ENCODE results near the gene GRB7.
"Not testable (repeated sequence)": the region's sequence is repeated elsewhere in the genome, so short reads cannot be mapped to it uniquely, and the experiment has no call there.

GRB7 gene

GRCh38 chr17:39737760-39738567 is at the start of gene GRB7:
TSS of gene GRB7 (plus strand) at chr17:39737938. CDS start at chr17:39742302, 4,364 bp downstream.
- no peak for DNase-seq

- no peak for DNase-seq
These were observed 49.3 kb upstream of the GRB7 start for GRCh38 chr17:39688475-39688835.

GRCh38 chr17:39688945-39689344 is 48.8 kb upstream of the GRB7 start:
- DNase-seq = no peak

GRCh38 chr17:39694593-39694992 is 43.1 kb upstream of the GRB7 start:
- DNase-seq = no peak

- no peak for DNase-seq
These were observed 42.7 kb upstream of the GRB7 start for GRCh38 chr17:39695089-39695474.

- no peak for DNase-seq
These were observed 41.0 kb upstream of the GRB7 start for GRCh38 chr17:39696731-39697130.

- DNase-seq = no peak
These were observed 39.8 kb upstream of the GRB7 start for GRCh38 chr17:39697961-39698360.

GRCh38 chr17:39699157-39699817 is 38.5 kb upstream of the GRB7 start:
- DNase-seq = not testable (repeated sequence)

GRCh38 chr17:39699818-39700147 is 38.0 kb upstream of the GRB7 start, which contains the start of gene ERBB2:
TSS of gene ERBB2 (plus strand) at chr17:39700064. CDS start at chr17:39700239, 175 bp downstream.
- DNase-seq = peak; percentile 80

GRCh38 chr17:39700148-39700987 is 37.4 kb upstream of the GRB7 start:
- peak; percentile 20 for DNase-seq

- no peak for DNase-seq
These were observed 36.5 kb upstream of the GRB7 start for GRCh38 chr17:39701012-39701783.

GRCh38 chr17:39701784-39702422 is 35.8 kb upstream of the GRB7 start:
- no peak for DNase-seq

GRCh38 chr17:39702901-39703893 is 34.5 kb upstream of the GRB7 start:
- no peak for DNase-seq

GRCh38 chr17:39703913-39704312 is 33.8 kb upstream of the GRB7 start:
- no peak for DNase-seq

- no peak for DNase-seq
These were observed 32.8 kb upstream of the GRB7 start for GRCh38 chr17:39704821-39705551.

- DNase-seq = no peak
These were observed 31.9 kb upstream of the GRB7 start for GRCh38 chr17:39705786-39706348.

GRCh38 chr17:39706383-39706782 is 31.4 kb upstream of the GRB7 start:
- DNase-seq = no peak

GRCh38 chr17:39706921-39707337 is 30.8 kb upstream of the GRB7 start:
- DNase-seq = no peak

- DNase-seq = no peak
These were observed 28.3 kb upstream of the GRB7 start for GRCh38 chr17:39709319-39709997.
